ENCODE measurements around the gene BARHL1. TPM values are rescaled to one million over a fixed set of nuclear protein-coding genes. Genes with fewer than 3 reads are reported as not detected.

Gene BARHL1
- total RNA-seq, 1 donor from 2014 or later, result not detected

- peaks cover 11% of the 10 kb centered on the region for H3K27me3 ChIP-seq
- intact Hi-C loops (cut with DNase I), result no loop called here
- no peak overlapping the region for H3K27ac ChIP-seq
- no peaks in the 10 kb centered on the region for H3K4me1 ChIP-seq
- H3K4me3 ChIP-seq, result no peak overlapping the region
- DNase-seq (ENCODE audit: low spot score in 2 of 2), result no peak
- H3K36me3 ChIP-seq, result no peaks in the 10 kb centered on the region
- no peaks in the 10 kb centered on the region for H3K9me3 ChIP-seq
- TF ChIP-seq CTCF (IDR thresholded peaks at IDR 0.05), result no peak
Observed at GRCh38 chr9:132546148-132547051, 36.0 kb upstream of the BARHL1 start.

GRCh38 chr9:132547052-132547431, 35.4 kb upstream of the BARHL1 start:
- intact Hi-C loops (cut with DNase I), result no loop called here
- no peaks in the 10 kb centered on the region for H3K4me1 ChIP-seq
- H3K27ac ChIP-seq, result no peak overlapping the region
- H3K36me3 ChIP-seq, result no peaks in the 10 kb centered on the region
- H3K27me3 ChIP-seq, result peaks cover 11% of the 10 kb centered on the region
- H3K4me3 ChIP-seq, result no peak overlapping the region
- no peak for DNase-seq (ENCODE audit: low spot score in 2 of 2)
- TF ChIP-seq CTCF (IDR thresholded peaks at IDR 0.05), result no peak
- H3K9me3 ChIP-seq, result no peaks in the 10 kb centered on the region

DNA sequence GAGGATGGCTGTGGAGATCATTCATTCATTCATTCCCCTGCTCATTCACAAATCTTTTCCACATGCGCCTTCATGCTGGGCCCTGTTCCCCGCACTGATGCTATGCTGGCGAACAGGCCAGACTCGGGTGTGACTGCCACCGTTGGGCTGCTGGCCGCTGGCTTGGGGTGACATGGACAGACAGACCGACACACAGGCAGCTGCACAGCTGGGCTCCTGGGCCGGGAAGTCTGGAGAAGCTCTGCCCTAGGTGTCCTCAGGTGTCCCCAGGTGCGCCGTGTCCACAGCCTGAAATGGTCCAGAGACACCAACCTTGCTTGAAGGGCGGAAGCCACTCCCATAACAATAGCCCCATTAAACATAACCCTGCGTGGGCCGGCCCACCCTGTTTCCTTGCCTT, 35.0 kb upstream of the BARHL1 start:
- H3K27ac ChIP-seq, result no peak overlapping the region
- H3K36me3 ChIP-seq, result no peaks in the 10 kb centered on the region
- TF ChIP-seq CTCF (IDR thresholded peaks at IDR 0.05), result no peak
- no peaks in the 10 kb centered on the region for H3K9me3 ChIP-seq
- DNase-seq (ENCODE audit: low spot score in 2 of 2), result no peak
- intact Hi-C loops (cut with DNase I), result no loop called here
- H3K4me3 ChIP-seq, result no peak overlapping the region
- no peaks in the 10 kb centered on the region for H3K4me1 ChIP-seq
- H3K27me3 ChIP-seq, result peaks cover 11% of the 10 kb centered on the region

DNA sequence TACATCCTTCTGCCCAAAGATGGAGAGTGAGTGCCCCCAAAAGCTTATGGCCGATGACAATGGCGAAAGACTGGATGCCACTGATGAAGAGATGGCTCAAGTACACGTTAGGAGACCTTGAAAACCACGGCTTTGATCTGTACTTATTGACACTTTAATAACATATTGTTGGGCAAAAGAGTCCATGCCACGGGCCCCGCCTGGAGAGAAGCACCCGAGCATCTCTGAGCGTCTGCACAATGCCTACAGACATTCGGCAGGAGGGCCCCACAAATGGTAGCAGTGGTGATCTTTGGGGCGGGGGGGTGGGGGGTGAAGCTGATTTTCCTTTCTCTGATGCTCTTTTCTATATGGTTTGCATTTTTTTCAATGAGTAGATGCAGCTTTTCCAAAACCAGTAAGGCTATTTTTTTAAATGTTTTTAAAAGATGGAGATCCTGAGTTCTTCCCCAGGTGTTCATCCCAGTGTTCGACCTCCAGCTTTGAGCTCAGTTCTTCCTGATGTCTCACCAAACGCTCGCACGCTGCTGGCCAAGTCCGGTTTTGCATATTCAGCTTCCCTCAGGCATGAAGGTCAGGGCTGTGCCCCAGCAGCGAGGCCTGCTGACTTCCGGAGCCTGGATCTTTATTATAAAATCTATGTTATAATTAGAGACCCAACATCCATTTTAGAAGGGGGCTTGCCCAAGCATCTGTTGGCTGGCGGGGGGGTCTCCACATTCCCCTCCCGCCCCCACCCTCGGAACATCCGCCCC, 34.3 kb upstream of the BARHL1 start:
- intact Hi-C loops (cut with DNase I), result no loop called here
- Histone ChIP-seq H3K36me3 (no peaks in the 10 kb centered on the region), H3K27ac (no peak overlapping the region), H3K4me3 (no peak overlapping the region), H3K4me1 (no peaks in the 10 kb centered on the region), H3K27me3 (peaks cover 11% of the 10 kb centered on the region), H3K9me3 (no peaks in the 10 kb centered on the region)
- DNase-seq (ENCODE audit: low spot score in 2 of 2), result no peak
- no peak for TF ChIP-seq CTCF (IDR thresholded peaks at IDR 0.05)

GRCh38 chr9:132548751-132549640, 33.4 kb upstream of the BARHL1 start:
- Histone ChIP-seq H3K4me1 (no peaks in the 10 kb centered on the region), H3K27ac (no peak overlapping the region), H3K9me3 (no peaks in the 10 kb centered on the region), H3K36me3 (no peaks in the 10 kb centered on the region), H3K27me3 (peaks cover 11% of the 10 kb centered on the region), H3K4me3 (no peak overlapping the region)
- intact Hi-C loops (cut with DNase I), result no loop called here
- TF ChIP-seq CTCF (IDR thresholded peaks at IDR 0.05), result no peak
- DNase-seq (ENCODE audit: low spot score in 2 of 2), result no peak

Measured in ascending aorta (tissue), 2 donors.